Measurements from ENCODE around the gene SLC2A6. TPM values are rescaled to one million over a fixed set of nuclear protein-coding genes. Genes with fewer than 3 reads are reported as not detected.

The SLC2A6 gene
- total RNA-seq, 1 donor from 2014 or later: 1.8 TPM

GRCh38 chr9:133437753-133438531, 41.0 kb downstream of the SLC2A6 start:
- DNase-seq: no peak

- DNase-seq: no peak
These were observed 42.2 kb downstream of the SLC2A6 start for GRCh38 chr9:133436681-133437080.

DNA sequence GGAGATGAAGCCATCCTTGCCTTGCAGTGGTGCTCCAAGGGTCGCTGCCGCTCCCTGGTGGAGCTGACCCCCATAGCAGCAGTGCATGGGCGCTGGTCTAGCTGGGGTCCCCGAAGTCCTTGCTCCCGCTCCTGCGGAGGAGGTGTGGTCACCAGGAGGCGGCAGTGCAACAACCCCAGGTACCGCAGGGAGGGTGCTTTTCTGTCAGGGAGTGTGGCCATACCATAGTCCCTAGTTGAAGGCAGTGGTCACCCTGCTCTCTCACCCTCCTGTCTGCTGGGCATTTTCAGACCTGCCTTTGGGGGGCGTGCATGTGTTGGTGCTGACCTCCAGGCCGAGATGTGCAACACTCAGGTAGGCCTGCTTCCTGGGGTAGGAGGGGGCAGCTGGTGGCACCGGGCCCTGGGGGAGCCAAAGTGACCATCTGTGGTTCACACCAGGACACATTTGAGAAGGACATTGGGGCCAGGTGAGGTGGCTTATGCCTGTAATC, 45.5 kb downstream of the SLC2A6 start:
- DNase-seq: no peak

- no peak for DNase-seq
These were observed 48.7 kb downstream of the SLC2A6 start for GRCh38 chr9:133430244-133430643.

GRCh38 chr9:133429641-133430161, 49.2 kb downstream of the SLC2A6 start:
- no peak for DNase-seq

GRCh38 chr9:133429214-133429613, 49.7 kb downstream of the SLC2A6 start:
- DNase-seq: no peak

DNA sequence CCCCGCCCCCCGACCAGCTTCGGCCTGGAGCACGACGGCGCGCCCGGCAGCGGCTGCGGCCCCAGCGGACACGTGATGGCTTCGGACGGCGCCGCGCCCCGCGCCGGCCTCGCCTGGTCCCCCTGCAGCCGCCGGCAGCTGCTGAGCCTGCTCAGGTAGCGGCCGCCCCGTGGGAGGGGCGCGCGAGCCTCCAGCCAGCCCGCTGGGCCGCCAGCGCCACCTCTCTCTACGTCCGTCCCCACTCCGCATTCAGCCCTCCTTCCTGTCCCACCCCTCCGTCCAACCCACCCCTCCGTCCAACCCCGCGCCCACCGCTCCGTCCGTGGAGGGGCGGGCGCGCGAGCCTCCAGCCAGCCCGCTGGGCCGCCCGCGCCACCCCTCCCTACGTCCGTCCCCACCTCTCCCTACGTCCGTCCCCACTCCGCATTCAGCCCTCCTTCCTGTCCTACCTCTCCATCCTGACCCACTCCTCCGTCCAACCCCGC, 50.2 kb downstream of the SLC2A6 start:
- DNase-seq: no peak

DNA sequence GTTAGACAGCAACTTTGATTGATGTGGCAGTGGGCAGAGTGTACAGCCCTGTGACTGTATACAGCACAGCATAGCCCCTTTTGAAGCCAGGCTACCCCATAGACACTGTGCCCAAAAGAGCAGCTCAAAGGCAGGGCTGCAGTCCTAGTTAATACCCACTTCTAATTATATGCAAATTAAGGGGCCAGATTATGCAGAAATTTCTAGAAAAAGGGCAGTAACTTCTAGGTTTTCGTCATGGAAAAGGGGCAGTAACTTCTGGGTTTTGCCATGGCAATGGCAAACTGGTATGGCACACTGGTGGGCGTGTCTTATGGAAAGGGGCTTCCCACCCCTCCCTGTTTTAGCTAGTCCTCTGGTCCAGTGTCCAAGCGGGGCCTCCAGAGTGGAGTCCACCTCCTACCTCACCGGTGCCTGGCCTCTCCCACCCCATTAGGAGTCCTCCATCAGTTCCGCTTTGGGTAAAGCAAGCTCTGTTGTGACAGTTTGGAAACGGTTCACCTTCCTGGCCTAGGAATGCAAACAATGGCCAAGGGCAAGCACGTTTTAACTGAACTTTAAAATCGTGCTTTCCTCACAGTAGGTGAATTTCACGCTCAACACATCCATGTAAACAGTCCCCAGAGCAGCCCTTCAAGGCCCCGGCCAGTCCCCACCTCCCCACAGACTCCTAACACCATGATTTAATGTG, 51.1 kb downstream of the SLC2A6 start:
- DNase-seq: no peak

GRCh38 chr9:133426011-133426410, 52.9 kb downstream of the SLC2A6 start:
- DNase-seq: no peak

- DNase-seq: no peak
These were observed 53.8 kb downstream of the SLC2A6 start for GRCh38 chr9:133425049-133425632.

- no peak for DNase-seq
These were observed 54.7 kb downstream of the SLC2A6 start for GRCh38 chr9:133424187-133424586.

DNA sequence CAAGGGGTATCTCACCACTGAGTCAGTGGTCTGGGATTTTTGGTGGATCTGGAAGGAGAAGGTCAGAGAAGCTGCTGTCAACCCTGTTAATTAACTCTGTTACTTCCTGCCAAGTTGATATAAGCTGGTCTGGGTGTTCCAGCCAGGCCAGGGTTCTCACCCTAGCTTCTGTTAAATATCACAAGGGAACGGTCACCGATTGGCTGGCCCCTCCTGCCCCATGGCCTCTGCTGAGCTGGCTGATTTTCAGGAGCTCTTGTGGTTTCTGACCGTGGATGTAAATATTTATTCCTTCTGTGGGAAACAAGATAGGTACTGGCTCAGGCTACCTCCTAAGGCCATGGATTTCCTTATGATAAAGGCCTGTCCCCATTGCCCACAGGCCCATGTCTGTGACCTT, 55.7 kb downstream of the SLC2A6 start:
- no peak for DNase-seq

- no peak for DNase-seq
These were observed 57.0 kb downstream of the SLC2A6 start, which contains the start of gene ADAMTS13 for GRCh38 chr9:133421615-133422542. TSS of gene ADAMTS13 (plus strand) at chr9:133422367. CDS start at chr9:133422444, 77 bp downstream.

Other genes with a start within 250 kb of the SLC2A6 start
- gene ABO, start 203.9 kb downstream of the SLC2A6 start, total RNA-seq: 0.39 TPM
- 12.9 TPM for gene SURF6, start 142.9 kb downstream of the SLC2A6 start, total RNA-seq
- 12.4 TPM for gene MED22, start 131.0 kb downstream of the SLC2A6 start, total RNA-seq
- gene RPL7A, start 130.9 kb downstream of the SLC2A6 start, total RNA-seq: 1,486 TPM
- gene SURF1, start 122.6 kb downstream of the SLC2A6 start, total RNA-seq: 15.0 TPM
- 9.3 TPM for gene SURF2, start 122.5 kb downstream of the SLC2A6 start, total RNA-seq
- gene SURF4, start 103.0 kb downstream of the SLC2A6 start, total RNA-seq: 133 TPM
- 0.49 TPM for gene STKLD1, start 102.7 kb downstream of the SLC2A6 start, total RNA-seq
- 11.3 TPM for gene REXO4, start 61.1 kb downstream of the SLC2A6 start, total RNA-seq
- 3.2 TPM for gene ADAMTS13, start 56.7 kb downstream of the SLC2A6 start, total RNA-seq
- gene CACFD1, start 19.1 kb downstream of the SLC2A6 start, total RNA-seq: 4.3 TPM
- 0.89 TPM for gene MYMK, start 45.9 kb upstream of the SLC2A6 start, total RNA-seq
- 1.5 TPM for gene ADAMTSL2, start 55.6 kb upstream of the SLC2A6 start, total RNA-seq
- gene FAM163B, start 130.3 kb upstream of the SLC2A6 start, total RNA-seq: not detected
- gene DBH, start 157.3 kb upstream of the SLC2A6 start, total RNA-seq: under 0.01 TPM